Measurements from ENCODE around the gene BICD1. TPM values are rescaled to one million over a fixed set of nuclear protein-coding genes. Genes with fewer than 3 reads are reported as not detected.

BICD1 gene
- total and polyA plus RNA-seq, 2 experiments from 2014 or later = 59.3 to 83.6 TPM

- TF ChIP-seq JUNB (IDR thresholded peaks at IDR 0.05; ENCODE audit: unreplicated experiment) (no peak), REST (IDR thresholded peaks at IDR 0.05; ENCODE audit: unreplicated experiment) (no peak), ETS1 (IDR thresholded peaks at IDR 0.05) (no peak), NANOG (IDR thresholded peaks at IDR 0.05; ENCODE audit: borderline replicate concordance) (no peak), EZH2 (IDR thresholded peaks at IDR 0.05; ENCODE audit: low read depth, unreplicated experiment) (no peak), CREB1 (CRISPR knock-in tag; IDR thresholded peaks at IDR 0.05; ENCODE audit: low read depth) (no peak), ZNF331 (CRISPR knock-in tag; IDR thresholded peaks at IDR 0.05; ENCODE audit: low read depth) (no peak), ZNF462 (CRISPR knock-in tag; IDR thresholded peaks at IDR 0.05) (no peak), STAT1 (IDR thresholded peaks at IDR 0.05; ENCODE audit: unreplicated experiment) (no peak), EZH2phosphoT487 (IDR thresholded peaks at IDR 0.05; ENCODE audit: unreplicated experiment) (no peak), ZNF114 (CRISPR knock-in tag; IDR thresholded peaks at IDR 0.05) (no peak), CTCF (conservative IDR thresholded peaks at IDR 0.05; ENCODE audit: low read depth in 2 of 2) (no peak), POLR2AphosphoS5 (IDR thresholded peaks at IDR 0.05; ENCODE audit: low read depth) (no peak)
- peaks cover 7% of the 10 kb centered on the region for H3K36me3 ChIP-seq (ENCODE audit: insufficient read depth)
- peaks cover 13% of the 10 kb centered on the region; the same call in 1 of the 2 replicates for H3K4me1 ChIP-seq (ENCODE audit: insufficient read depth)
- peaks cover 4% of the 10 kb centered on the region for H3K27me3 Mint-ChIP-seq (ENCODE audit: insufficient read depth, low read depth, poor library complexity)
- H3K79me2 ChIP-seq (replicated peaks; ENCODE audit: insufficient read depth) = peaks cover 48% of the 10 kb centered on the region
- peaks cover 17% of the 10 kb centered on the region for H3K4me1 Mint-ChIP-seq
- H4K20me1 ChIP-seq (replicated peaks; ENCODE audit: insufficient read depth) = peaks cover 11% of the 10 kb centered on the region; the same call in 1 of the 2 replicates
- no peaks in the 10 kb centered on the region for H3K27me3 ChIP-seq (ENCODE audit: insufficient read depth)
- no peak for DNase-seq (ENCODE audit: low spot score)
- H2AFZ ChIP-seq = no peak overlapping the region
- no peaks in the 10 kb centered on the region for H3K9me3 Mint-ChIP-seq
- ATAC-seq = no peak
- H3K4me2 ChIP-seq = no peak overlapping the region
- H3K9me2 ChIP-seq (ENCODE audit: insufficient read depth) = no peaks in the 10 kb centered on the region
- H3K27ac Mint-ChIP-seq = no peak overlapping the region
- no peak overlapping the region for H3K4me3 ChIP-seq
- H3K36me3 Mint-ChIP-seq (ENCODE audit: low read depth) = peaks cover 20% of the 10 kb centered on the region
- H3K4me3 Mint-ChIP-seq = no peak overlapping the region
- no peak overlapping the region for H3K27ac ChIP-seq (ENCODE audit: low read depth)
- H3F3A ChIP-seq (replicated peaks; ENCODE audit: low read depth) = no peaks in the 10 kb centered on the region
These were observed 75.0 kb downstream of the BICD1 start for GRCh38 chr12:32181498-32182175.
